SK-N-SH treated with all-trans-retinoic acid at 6 μM for 48 hours (cell line): Measurements from ENCODE around the gene BCDIN3D.

Experiments
- ATAC-seq: fragments of 200-7000 bp; cut with Tn5 transposase; 3 replicates; pipeline ENCODE4 v1.9.1; 2020; ENCODE audit warnings: mild to moderate bottlenecking, moderate library complexity
- ARNTL ChIP-seq: fragments of 450-650 bp; formaldehyde crosslinking; IDR thresholded peaks from 2 replicates; pipeline ENCODE4 v1.5.0; 2020; ENCODE audit warnings: low read depth, mild to moderate bottlenecking, moderate library complexity, borderline replicate concordance
- BACH2 ChIP-seq: fragments of 250-450 bp; sonication (Bioruptor Pico); IDR thresholded peaks from 2 replicates; pipeline ENCODE4 v1.9.0; 2021; ENCODE audit warnings: mild to moderate bottlenecking, borderline replicate concordance
- CREB5 ChIP-seq: fragments of 250-450 bp; sonication (Bioruptor Pico); IDR thresholded peaks from 2 replicates; pipeline ENCODE4 v1.5.1; 2020; ENCODE audit warnings: low read depth, mild to moderate bottlenecking, moderate library complexity
- CSDC2 ChIP-seq: fragments of 250-450 bp; sonication (Bioruptor Pico); IDR thresholded peaks from 2 replicates; pipeline ENCODE4 v1.5.0; 2020; ENCODE audit warnings: mild to moderate bottlenecking, moderate library complexity
- CSRNP3 ChIP-seq: fragments of 250-450 bp; sonication (Bioruptor Pico); IDR thresholded peaks from 2 replicates; pipeline ENCODE4 v1.5.1; 2021; ENCODE audit warnings: mild to moderate bottlenecking, moderate library complexity
- ESRRG ChIP-seq: fragments of 250-450 bp; sonication (Bioruptor Pico); IDR thresholded peaks from 2 replicates; pipeline ENCODE4 v1.6.1; 2021; ENCODE audit warnings: mild to moderate bottlenecking
- GLIS3 ChIP-seq: fragments of 250-450 bp; sonication (Bioruptor Pico); IDR thresholded peaks from 2 replicates; pipeline ENCODE4 v1.5.0; 2020; ENCODE audit warnings: mild to moderate bottlenecking, moderate library complexity
- ISL1 ChIP-seq: fragments of 250-450 bp; sonication (Bioruptor Pico); IDR thresholded peaks from 2 replicates; pipeline ENCODE4 v2.1.2; 2022; ENCODE audit warnings: mild to moderate bottlenecking, moderate library complexity
- OSR1 ChIP-seq: fragments of 250-450 bp; sonication (Bioruptor Pico); IDR thresholded peaks from 2 replicates; pipeline ENCODE4 v1.8.0; 2022; ENCODE audit warnings: moderate library complexity, mild to moderate bottlenecking, inconsistent platforms
- PPARA ChIP-seq: fragments of 250-450 bp; sonication (Bioruptor Pico); IDR thresholded peaks from 2 replicates; pipeline ENCODE4 v1.5.0; 2020; ENCODE audit warnings: mild to moderate bottlenecking, borderline replicate concordance
- RARB ChIP-seq: fragments of 250-450 bp; sonication (Bioruptor Pico); IDR thresholded peaks from 2 replicates; pipeline ENCODE4 v1.8.0; 2021; ENCODE audit warnings: mild to moderate bottlenecking, moderate library complexity
- SNAI2 ChIP-seq: fragments of 250-450 bp; sonication (Bioruptor Pico); IDR thresholded peaks from 2 replicates; pipeline ENCODE4 v1.5.0; 2020; ENCODE audit warnings: mild to moderate bottlenecking, moderate library complexity
- TCF4 ChIP-seq: fragments of 250-450 bp; sonication (Bioruptor Pico); IDR thresholded peaks from 2 replicates; pipeline ENCODE4 v1.8.0; 2021; ENCODE audit warnings: mild to moderate bottlenecking, moderate library complexity, borderline replicate concordance
- TOX ChIP-seq: fragments of 250-450 bp; sonication (Bioruptor Pico); IDR thresholded peaks from 2 replicates; pipeline ENCODE4 v1.8.0; 2021; ENCODE audit warnings: mild to moderate bottlenecking, moderate library complexity, borderline replicate concordance
- TSHZ2 ChIP-seq: fragments of 250-450 bp; sonication (Bioruptor Pico); IDR thresholded peaks from 2 replicates; pipeline ENCODE4 v1.5.0; 2020; ENCODE audit warnings: mild to moderate bottlenecking, moderate library complexity
- ZC3H10 ChIP-seq: fragments of 250-450 bp; sonication (Bioruptor Pico); IDR thresholded peaks from 2 replicates; pipeline ENCODE4 v1.5.1; 2021; ENCODE audit warnings: mild to moderate bottlenecking, moderate library complexity
- ZFP3 ChIP-seq: fragments of 250-450 bp; sonication (Bioruptor Pico); IDR thresholded peaks from 2 replicates; pipeline ENCODE4 v1.5.0; 2020; ENCODE audit warnings: mild to moderate bottlenecking, moderate library complexity
- ZFP30 ChIP-seq: fragments of 450-650 bp; formaldehyde crosslinking; IDR thresholded peaks from 2 replicates; pipeline ENCODE4 v1.5.0; 2022; ENCODE audit warnings: mild to moderate bottlenecking, moderate library complexity
- ZNF565 ChIP-seq: fragments of 450-650 bp; formaldehyde crosslinking; conservative IDR thresholded peaks from 2 replicates; pipeline ENCODE4 v1.5.0; 2020; ENCODE audit warnings: low read depth, mild to moderate bottlenecking, moderate library complexity
- ZNF70 ChIP-seq: fragments of 450-650 bp; formaldehyde crosslinking; IDR thresholded peaks from 2 replicates; pipeline ENCODE4 v1.5.0; 2020; ENCODE audit warnings: mild to moderate bottlenecking, moderate library complexity
- ZNF8 ChIP-seq: fragments of 450-650 bp; formaldehyde crosslinking; IDR thresholded peaks from 2 replicates; pipeline ENCODE4 v1.5.0; 2020; ENCODE audit warnings: mild to moderate bottlenecking, moderate library complexity
- TF ChIP-seq, protein P1 (sequence below): fragments of 250-450 bp; sonication (Bioruptor Pico); IDR thresholded peaks from 2 replicates; pipeline ENCODE4 v1.8.0; 2020; ENCODE audit warnings: mild to moderate bottlenecking, moderate library complexity, borderline replicate concordance
- TF ChIP-seq, protein P2 (sequence below): fragments of 250-450 bp; sonication (Bioruptor Pico); IDR thresholded peaks from 2 replicates; pipeline ENCODE4 v1.8.0; 2021; ENCODE audit warnings: low read depth, mild to moderate bottlenecking, moderate library complexity, borderline replicate concordance

BCDIN3D gene

GRCh38 chr12:49868952-49869815 is 26.3 kb upstream of the BCDIN3D start:
- TF ChIP-seq, protein P1, sequence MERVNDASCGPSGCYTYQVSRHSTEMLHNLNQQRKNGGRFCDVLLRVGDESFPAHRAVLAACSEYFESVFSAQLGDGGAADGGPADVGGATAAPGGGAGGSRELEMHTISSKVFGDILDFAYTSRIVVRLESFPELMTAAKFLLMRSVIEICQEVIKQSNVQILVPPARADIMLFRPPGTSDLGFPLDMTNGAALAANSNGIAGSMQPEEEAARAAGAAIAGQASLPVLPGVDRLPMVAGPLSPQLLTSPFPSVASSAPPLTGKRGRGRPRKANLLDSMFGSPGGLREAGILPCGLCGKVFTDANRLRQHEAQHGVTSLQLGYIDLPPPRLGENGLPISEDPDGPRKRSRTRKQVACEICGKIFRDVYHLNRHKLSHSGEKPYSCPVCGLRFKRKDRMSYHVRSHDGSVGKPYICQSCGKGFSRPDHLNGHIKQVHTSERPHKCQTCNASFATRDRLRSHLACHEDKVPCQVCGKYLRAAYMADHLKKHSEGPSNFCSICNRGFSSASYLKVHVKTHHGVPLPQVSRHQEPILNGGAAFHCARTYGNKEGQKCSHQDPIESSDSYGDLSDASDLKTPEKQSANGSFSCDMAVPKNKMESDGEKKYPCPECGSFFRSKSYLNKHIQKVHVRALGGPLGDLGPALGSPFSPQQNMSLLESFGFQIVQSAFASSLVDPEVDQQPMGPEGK: peak; percentile 90
- TF ChIP-seq ZNF565 (no peak), ZNF70 (CRISPR knock-in tag) (peak; percentile 64), SNAI2 (CRISPR knock-in tag) (peak; percentile 94), ISL1 (CRISPR knock-in tag) (peak; percentile 92), CSRNP3 (CRISPR knock-in tag) (0 out of 2 replicates have a peak, but pooled peaks have one; percentile 68), ARNTL (CRISPR knock-in tag) (no peak), OSR1 (no peak), PPARA (CRISPR knock-in tag) (no peak; the same call in 1 of the 2 replicates), TCF4 (peak; percentile 99), CREB5 (CRISPR knock-in tag) (peak; percentile 25; the same call in 1 of the 2 replicates), TSHZ2 (CRISPR knock-in tag) (peak; percentile 79; the same call in 1 of the 2 replicates), RARB (CRISPR knock-in tag) (no peak), ZFP3 (peak; percentile 79), BACH2 (CRISPR knock-in tag) (no peak), ZC3H10 (CRISPR knock-in tag) (no peak), ZNF8 (CRISPR knock-in tag) (peak; percentile 32; the same call in 1 of the 2 replicates), TOX (CRISPR knock-in tag) (no peak), ZFP30 (CRISPR knock-in tag) (no peak), ESRRG (CRISPR knock-in tag) (no peak), GLIS3 (CRISPR knock-in tag) (peak; percentile 77; the same call in 1 of the 2 replicates), CSDC2 (0 out of 2 replicates have a peak, but pooled peaks have one; percentile 65)
- TF ChIP-seq, protein P2, sequence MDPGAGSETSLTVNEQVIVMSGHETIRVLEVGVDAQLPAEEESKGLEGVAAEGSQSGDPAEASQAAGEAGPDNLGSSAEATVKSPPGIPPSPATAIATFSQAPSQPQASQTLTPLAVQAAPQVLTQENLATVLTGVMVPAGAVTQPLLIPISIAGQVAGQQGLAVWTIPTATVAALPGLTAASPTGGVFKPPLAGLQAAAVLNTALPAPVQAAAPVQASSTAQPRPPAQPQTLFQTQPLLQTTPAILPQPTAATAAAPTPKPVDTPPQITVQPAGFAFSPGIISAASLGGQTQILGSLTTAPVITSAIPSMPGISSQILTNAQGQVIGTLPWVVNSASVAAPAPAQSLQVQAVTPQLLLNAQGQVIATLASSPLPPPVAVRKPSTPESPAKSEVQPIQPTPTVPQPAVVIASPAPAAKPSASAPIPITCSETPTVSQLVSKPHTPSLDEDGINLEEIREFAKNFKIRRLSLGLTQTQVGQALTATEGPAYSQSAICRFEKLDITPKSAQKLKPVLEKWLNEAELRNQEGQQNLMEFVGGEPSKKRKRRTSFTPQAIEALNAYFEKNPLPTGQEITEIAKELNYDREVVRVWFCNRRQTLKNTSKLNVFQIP: no peak
- TF ChIP-seq, all 23 proteins: peak for 12
- peak; percentile 84 for ATAC-seq

GRCh38 chr12:49868449-49868848 is 25.5 kb upstream of the BCDIN3D start:
- TF ChIP-seq ZNF565: no peak
- TF ChIP-seq ZC3H10 (CRISPR knock-in tag): no peak
- TF ChIP-seq, protein P2: no peak
- TF ChIP-seq GLIS3 (CRISPR knock-in tag): no peak
- TF ChIP-seq ISL1 (CRISPR knock-in tag): no peak
- TF ChIP-seq TOX (CRISPR knock-in tag): no peak
- no peak for TF ChIP-seq CSRNP3 (CRISPR knock-in tag)
- TF ChIP-seq OSR1: no peak
- ATAC-seq: 0 out of 3 replicates have a peak, but pooled peaks have one; percentile 0
